ENCODE measurements around the gene YES1.

Gene YES1

GRCh38 chr18:832085-832681 lies 20.1 kb upstream of the YES1 start:
- Mint-ChIP-seq H3K4me3 (no peak overlapping the region), H3K36me3 (no peaks in the 10 kb centered on the region), H3K4me1 (peaks cover 12% of the 10 kb centered on the region), H3K27ac (no peak overlapping the region), H3K9me3 (no peaks in the 10 kb centered on the region)
- ATAC-seq = peak; percentile 62
- no peak for DNase-seq (ENCODE audit: low spot score in 2 of 2)

- Mint-ChIP-seq H3K9me3 (no peaks in the 10 kb centered on the region), H3K36me3 (no peaks in the 10 kb centered on the region), H3K27ac (peak overlapping the region; percentile 58), H3K4me1 (peaks cover 16% of the 10 kb centered on the region), H3K4me3 (peak overlapping the region; percentile 42)
- peak; percentile 77 for ATAC-seq
- no peak for DNase-seq (ENCODE audit: low spot score in 2 of 2)
Measured at GRCh38 chr18:830315-830901, 18.4 kb upstream of the YES1 start.

GRCh38 chr18:829432-829831 lies 17.4 kb upstream of the YES1 start:
- no peak overlapping the region for H3K27ac Mint-ChIP-seq
- no peak for ATAC-seq

GRCh38 chr18:827093-827677 lies 15.1 kb upstream of the YES1 start:
- Mint-ChIP-seq H3K27ac (no peak overlapping the region), H3K9me3 (no peaks in the 10 kb centered on the region), H3K36me3 (no peaks in the 10 kb centered on the region), H3K4me3 (no peak overlapping the region), H3K4me1 (peaks cover 16% of the 10 kb centered on the region)
- ATAC-seq = no peak
- no peak for DNase-seq (ENCODE audit: low spot score in 2 of 2)

More at GRCh38 chr18:829432-829831, 17.4 kb upstream of the YES1 start:
- Mint-ChIP-seq H3K4me1 (peaks cover 16% of the 10 kb centered on the region), H3K4me3 (no peak overlapping the region), H3K9me3 (no peaks in the 10 kb centered on the region), H3K36me3 (no peaks in the 10 kb centered on the region)
- no peak for DNase-seq (ENCODE audit: low spot score in 2 of 2)

- H3K27ac Mint-ChIP-seq = no peak overlapping the region
Measured at GRCh38 chr18:825891-826585, 14.0 kb upstream of the YES1 start.

GRCh38 chr18:824179-824578 lies 12.1 kb upstream of the YES1 start:
- ATAC-seq = no peak
- H3K4me1 Mint-ChIP-seq = peaks cover 4% of the 10 kb centered on the region
- DNase-seq (ENCODE audit: low spot score in 2 of 2) = no peak
- H3K27ac Mint-ChIP-seq = no peak overlapping the region
- no peak overlapping the region for H3K4me3 Mint-ChIP-seq
- no peaks in the 10 kb centered on the region for H3K9me3 Mint-ChIP-seq
- no peaks in the 10 kb centered on the region for H3K36me3 Mint-ChIP-seq

More at GRCh38 chr18:825891-826585, 14.0 kb upstream of the YES1 start:
- Mint-ChIP-seq H3K9me3 (no peaks in the 10 kb centered on the region), H3K4me1 (peaks cover 16% of the 10 kb centered on the region), H3K36me3 (no peaks in the 10 kb centered on the region), H3K4me3 (no peak overlapping the region)
- DNase-seq (ENCODE audit: low spot score in 2 of 2) = no peak
- ATAC-seq = no peak

- no peak for DNase-seq (ENCODE audit: low spot score in 2 of 2)
- Mint-ChIP-seq H3K9me3 (no peaks in the 10 kb centered on the region), H3K27ac (no peak overlapping the region), H3K4me1 (peaks cover 13% of the 10 kb centered on the region), H3K4me3 (no peak overlapping the region), H3K36me3 (no peaks in the 10 kb centered on the region)
- ATAC-seq = no peak
Measured at GRCh38 chr18:820591-821165, 8.6 kb upstream of the YES1 start.

GRCh38 chr18:816869-817268 lies 4.8 kb upstream of the YES1 start:
- Mint-ChIP-seq H3K4me3 (no peak overlapping the region), H3K9me3 (no peaks in the 10 kb centered on the region), H3K27ac (no peak overlapping the region), H3K36me3 (peaks cover 14% of the 10 kb centered on the region), H3K4me1 (peaks cover 40% of the 10 kb centered on the region)
- DNase-seq (ENCODE audit: low spot score in 2 of 2) = no peak
- ATAC-seq = no peak

GRCh38 chr18:816088-816653 lies 4.1 kb upstream of the YES1 start:
- Mint-ChIP-seq H3K4me1 (peaks cover 40% of the 10 kb centered on the region), H3K9me3 (no peaks in the 10 kb centered on the region), H3K4me3 (peak overlapping the region; percentile 8), H3K36me3 (peaks cover 21% of the 10 kb centered on the region), H3K27ac (peak overlapping the region; percentile 72)
- ATAC-seq (no peak), DNase-seq (ENCODE audit: low spot score in 2 of 2) (no peak)

- Mint-ChIP-seq H3K4me3 (no peak overlapping the region), H3K36me3 (peaks cover 29% of the 10 kb centered on the region), H3K4me1 (peaks cover 40% of the 10 kb centered on the region), H3K9me3 (no peaks in the 10 kb centered on the region), H3K27ac (peak overlapping the region; percentile 72)
- no peak for DNase-seq (ENCODE audit: low spot score in 2 of 2)
- ATAC-seq = no peak
Measured at GRCh38 chr18:815353-815752, 3.3 kb upstream of the YES1 start.

- Mint-ChIP-seq H3K4me3 (peak overlapping the region; percentile 87), H3K27ac (peak overlapping the region; percentile 99), H3K4me1 (peaks cover 48% of the 10 kb centered on the region), H3K36me3 (peaks cover 38% of the 10 kb centered on the region), H3K9me3 (no peaks in the 10 kb centered on the region)
- ATAC-seq (no peak), DNase-seq (ENCODE audit: low spot score in 2 of 2) (no peak)
Measured at GRCh38 chr18:814300-815084, 2.5 kb upstream of the YES1 start.

GRCh38 chr18:813172-814071 lies 1.4 kb upstream of the YES1 start:
- DNase-seq (ENCODE audit: low spot score in 2 of 2) = no peak
- Mint-ChIP-seq H3K4me1 (peaks cover 57% of the 10 kb centered on the region), H3K4me3 (peak overlapping the region; percentile 87), H3K9me3 (no peaks in the 10 kb centered on the region), H3K27ac (peak overlapping the region; percentile 99), H3K36me3 (peaks cover 43% of the 10 kb centered on the region)
- ATAC-seq = peak; percentile 50

- H3K4me3 Mint-ChIP-seq = peak overlapping the region; percentile 87
- H3K36me3 Mint-ChIP-seq = peaks cover 43% of the 10 kb centered on the region
Measured at GRCh38 chr18:812376-813171, 532 bp upstream of the YES1 start.

More at GRCh38 chr18:812376-813171, 532 bp upstream of the YES1 start:
- ATAC-seq = peak; percentile 77
- Mint-ChIP-seq H3K27ac (peak overlapping the region; percentile 99), H3K9me3 (no peaks in the 10 kb centered on the region), H3K4me1 (peaks cover 65% of the 10 kb centered on the region)
- DNase-seq (ENCODE audit: low spot score in 2 of 2) = peak; percentile 73 to 95
